Measurements from ENCODE around the gene DYSF.

- TF ChIP-seq, protein P1, sequence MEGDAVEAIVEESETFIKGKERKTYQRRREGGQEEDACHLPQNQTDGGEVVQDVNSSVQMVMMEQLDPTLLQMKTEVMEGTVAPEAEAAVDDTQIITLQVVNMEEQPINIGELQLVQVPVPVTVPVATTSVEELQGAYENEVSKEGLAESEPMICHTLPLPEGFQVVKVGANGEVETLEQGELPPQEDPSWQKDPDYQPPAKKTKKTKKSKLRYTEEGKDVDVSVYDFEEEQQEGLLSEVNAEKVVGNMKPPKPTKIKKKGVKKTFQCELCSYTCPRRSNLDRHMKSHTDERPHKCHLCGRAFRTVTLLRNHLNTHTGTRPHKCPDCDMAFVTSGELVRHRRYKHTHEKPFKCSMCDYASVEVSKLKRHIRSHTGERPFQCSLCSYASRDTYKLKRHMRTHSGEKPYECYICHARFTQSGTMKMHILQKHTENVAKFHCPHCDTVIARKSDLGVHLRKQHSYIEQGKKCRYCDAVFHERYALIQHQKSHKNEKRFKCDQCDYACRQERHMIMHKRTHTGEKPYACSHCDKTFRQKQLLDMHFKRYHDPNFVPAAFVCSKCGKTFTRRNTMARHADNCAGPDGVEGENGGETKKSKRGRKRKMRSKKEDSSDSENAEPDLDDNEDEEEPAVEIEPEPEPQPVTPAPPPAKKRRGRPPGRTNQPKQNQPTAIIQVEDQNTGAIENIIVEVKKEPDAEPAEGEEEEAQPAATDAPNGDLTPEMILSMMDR (IDR thresholded peaks at IDR 0.05): no peak
- no peak for TF ChIP-seq POLR2AphosphoS5 (IDR thresholded peaks at IDR 0.05)
- no peak for TF ChIP-seq EP300 (IDR thresholded peaks at IDR 0.05)
These were observed 81.5 kb downstream of the DYSF start for GRCh38 chr2:71534826-71535225.
